GM13977 (cell line): Measurements from ENCODE around the gene HNRNPDL.

Experiments
- DNase-seq: peaks from one replicate; pipeline ENCODE4 v3.0.0; 2012; ENCODE audit warnings: low spot score
- in situ Hi-C: fragments of 300-500 bp; cut with MboI; formaldehyde crosslinking; loops from one replicate; pipeline ENCODE4 v1.12.0; 2022; ENCODE audit warnings: low sequenced_read_pairs, low pct_unique_long_range_greater_than_20kb, mixed read lengths, inconsistent platforms; ENCODE audit not compliant: unreplicated experiment
- TF ChIP-seq, protein P1 (sequence below): IDR thresholded peaks from 2 replicates; pipeline ENCODE4 v1.5.1; 2012; ENCODE audit warnings: mild to moderate bottlenecking, control low read depth; ENCODE audit not compliant: insufficient read depth; ENCODE audit errors: extremely low read depth, missing control alignments

Gene HNRNPDL

DNA sequence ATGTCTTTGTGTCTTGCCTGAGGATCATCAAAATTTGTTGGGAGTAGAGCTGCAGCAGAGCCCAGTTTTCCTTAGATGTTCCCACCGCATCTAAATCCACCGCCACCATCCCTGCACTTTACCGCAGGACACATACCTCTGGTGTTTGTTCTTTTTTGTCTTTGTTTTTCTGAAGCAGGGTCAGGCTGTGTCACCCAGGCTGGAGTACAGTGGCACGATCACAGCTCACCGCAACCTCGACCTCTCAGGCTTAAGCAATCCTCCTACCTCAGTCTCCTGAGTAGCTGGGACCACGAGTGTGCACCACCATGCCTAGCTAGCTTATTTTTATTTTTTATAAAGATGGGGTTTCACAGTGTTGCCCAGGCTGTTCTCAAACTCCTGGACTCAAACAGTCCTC lies 4.7 kb upstream of the HNRNPDL start:
- TF ChIP-seq, protein P1, sequence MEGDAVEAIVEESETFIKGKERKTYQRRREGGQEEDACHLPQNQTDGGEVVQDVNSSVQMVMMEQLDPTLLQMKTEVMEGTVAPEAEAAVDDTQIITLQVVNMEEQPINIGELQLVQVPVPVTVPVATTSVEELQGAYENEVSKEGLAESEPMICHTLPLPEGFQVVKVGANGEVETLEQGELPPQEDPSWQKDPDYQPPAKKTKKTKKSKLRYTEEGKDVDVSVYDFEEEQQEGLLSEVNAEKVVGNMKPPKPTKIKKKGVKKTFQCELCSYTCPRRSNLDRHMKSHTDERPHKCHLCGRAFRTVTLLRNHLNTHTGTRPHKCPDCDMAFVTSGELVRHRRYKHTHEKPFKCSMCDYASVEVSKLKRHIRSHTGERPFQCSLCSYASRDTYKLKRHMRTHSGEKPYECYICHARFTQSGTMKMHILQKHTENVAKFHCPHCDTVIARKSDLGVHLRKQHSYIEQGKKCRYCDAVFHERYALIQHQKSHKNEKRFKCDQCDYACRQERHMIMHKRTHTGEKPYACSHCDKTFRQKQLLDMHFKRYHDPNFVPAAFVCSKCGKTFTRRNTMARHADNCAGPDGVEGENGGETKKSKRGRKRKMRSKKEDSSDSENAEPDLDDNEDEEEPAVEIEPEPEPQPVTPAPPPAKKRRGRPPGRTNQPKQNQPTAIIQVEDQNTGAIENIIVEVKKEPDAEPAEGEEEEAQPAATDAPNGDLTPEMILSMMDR = no peak
- in situ Hi-C loops = no loop called here

DNA sequence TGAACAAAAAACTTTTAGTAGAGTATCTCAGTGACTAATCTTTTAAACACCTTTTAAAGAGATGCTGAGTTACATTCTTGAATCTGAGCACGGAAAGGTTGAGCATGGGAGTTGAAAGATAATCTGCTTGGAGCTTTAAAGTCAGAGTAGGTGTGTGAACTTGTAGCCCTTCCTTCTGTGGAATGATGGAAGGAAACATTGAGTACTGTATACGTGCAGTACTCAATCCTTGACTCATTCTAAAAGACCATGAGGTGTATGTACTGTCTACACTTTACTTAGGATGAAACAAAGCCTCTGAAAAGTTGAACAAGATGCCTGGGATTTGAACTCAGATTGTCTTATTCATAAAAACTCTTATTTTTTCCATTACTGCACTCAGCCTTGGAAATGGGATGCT lies 3.5 kb upstream of the HNRNPDL start:
- in situ Hi-C loops = no loop called here
- TF ChIP-seq, protein P1 = no peak

More for the DNA sequence above, 4.7 kb upstream of the HNRNPDL start:
- no peak for DNase-seq

DNA sequence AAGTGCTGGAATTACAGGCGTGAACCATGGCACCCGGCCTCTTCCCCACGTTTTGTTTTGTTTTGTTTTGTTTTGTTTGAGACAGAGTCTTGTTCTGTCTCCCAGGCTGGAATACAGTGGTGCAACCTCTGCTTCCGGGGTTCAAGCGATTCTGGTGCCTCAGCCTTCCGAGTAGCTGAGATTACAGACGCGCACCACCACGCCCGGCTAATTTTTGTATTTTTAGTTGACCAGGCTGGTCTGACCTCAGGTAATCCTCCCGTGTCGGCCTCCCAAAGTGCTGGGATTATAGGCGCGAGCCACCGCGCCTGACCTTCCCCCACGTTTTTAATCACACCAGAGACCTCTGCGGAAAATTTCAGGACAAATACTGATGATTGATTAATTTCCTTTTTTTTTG lies 2.3 kb upstream of the HNRNPDL start:
- in situ Hi-C loops = no loop called here
- no peak for DNase-seq
- TF ChIP-seq, protein P1 = no peak

More for the DNA sequence above, 3.5 kb upstream of the HNRNPDL start:
- DNase-seq = no peak

DNA sequence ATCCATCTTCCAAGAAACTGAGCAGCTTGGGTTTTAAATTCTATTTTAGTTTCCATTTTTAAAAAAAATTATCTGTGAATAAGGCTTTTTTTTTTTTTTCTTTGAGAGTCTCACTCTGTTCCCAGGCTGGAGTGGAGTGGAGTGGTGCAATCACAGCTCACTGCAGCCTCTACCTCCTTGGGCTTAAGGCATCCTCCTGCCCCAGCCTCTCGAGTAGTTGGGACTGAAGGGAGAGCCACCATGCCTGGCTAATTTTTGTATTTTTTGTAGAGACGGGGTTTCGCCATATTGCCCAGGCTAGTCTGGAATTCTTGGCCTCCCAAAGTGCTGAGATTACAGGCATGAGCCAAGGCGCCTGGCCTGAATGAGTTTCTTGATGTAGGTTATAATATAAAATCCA lies 1.6 kb upstream of the HNRNPDL start:
- TF ChIP-seq, protein P1 = no peak
- in situ Hi-C loops = no loop called here
- no peak for DNase-seq

DNA sequence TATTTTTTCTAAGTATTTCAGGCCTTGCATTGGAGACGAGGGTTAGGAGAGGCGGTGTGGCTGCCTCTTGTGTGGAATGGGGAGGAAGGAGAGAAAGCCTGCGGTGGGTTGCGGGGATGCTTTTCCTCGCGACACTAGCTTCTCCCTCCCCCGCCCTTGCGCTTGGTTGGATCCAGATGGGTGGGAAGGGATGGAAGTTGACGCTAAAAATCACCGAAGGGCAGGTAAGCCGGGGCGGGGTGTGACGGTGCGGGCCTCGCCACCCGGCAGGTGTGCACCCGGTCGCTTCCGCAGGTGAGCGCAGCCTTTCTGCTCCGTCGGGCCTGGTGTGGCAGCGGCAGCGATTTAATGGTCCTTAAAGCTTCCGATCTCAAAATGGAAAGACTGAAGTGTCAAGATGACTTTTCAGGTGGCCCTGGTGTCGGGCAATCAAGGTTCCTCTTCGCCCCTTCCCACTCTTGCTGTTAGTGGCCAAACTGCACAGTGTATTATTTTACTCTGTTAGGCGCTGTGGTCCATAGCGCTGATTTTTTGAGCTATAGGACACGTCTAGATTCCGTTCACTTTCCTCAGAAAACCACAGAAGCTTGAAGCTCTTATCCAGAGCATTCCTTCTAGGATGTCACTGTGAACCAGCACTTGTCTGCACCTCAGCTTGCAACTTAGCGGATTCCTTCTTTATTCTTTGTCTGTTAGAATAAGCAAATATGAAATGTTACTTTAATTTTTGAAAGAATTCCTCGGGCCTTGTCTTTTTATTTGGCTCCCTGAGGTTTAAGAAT lies 893 bp upstream of the HNRNPDL start:
- in situ Hi-C loops = no loop called here
- TF ChIP-seq, protein P1 = no peak
- peak; percentile 31 for DNase-seq

DNA sequence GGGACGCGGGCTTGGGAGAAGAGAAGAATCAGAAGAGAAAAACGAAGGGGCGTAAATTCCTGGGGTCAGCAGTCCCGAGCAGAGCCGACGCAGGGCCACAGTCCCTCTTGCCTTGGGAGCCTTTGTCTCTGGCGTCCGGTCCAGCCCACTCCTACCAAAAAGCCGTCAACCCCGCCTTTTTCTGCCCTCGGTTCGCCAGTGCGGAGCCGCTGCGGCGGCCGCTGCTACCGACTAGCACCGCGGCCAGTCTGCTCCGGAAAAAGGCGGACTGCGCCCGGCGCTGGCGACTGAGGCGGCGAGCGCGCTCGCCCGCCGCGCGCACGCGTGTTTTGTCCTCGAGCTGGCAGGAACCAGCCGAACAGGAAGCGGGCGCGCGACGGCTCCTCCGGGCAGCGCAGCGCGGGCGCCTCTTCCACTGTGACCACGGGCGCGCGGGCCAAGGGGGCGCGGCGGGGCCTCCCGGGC lies 502 bp downstream of the HNRNPDL start:
- in situ Hi-C loops = no loop called here
- no peak for DNase-seq
- TF ChIP-seq, protein P1 = no peak
